GM18502 (cell line): Measurements from ENCODE around the gene GCK.
"Not testable (repeated sequence)": the region's sequence is repeated elsewhere in the genome, so short reads cannot be mapped to it uniquely, and the experiment has no call there.

Source experiments
- ATAC-seq: cut with Tn5 transposase; IDR thresholded peaks from one replicate; pipeline ENCODE4 v1.9.1; 2021; ENCODE audit warnings: mild to moderate bottlenecking; ENCODE audit not compliant: unreplicated experiment, poor library complexity

GCK gene

DNA sequence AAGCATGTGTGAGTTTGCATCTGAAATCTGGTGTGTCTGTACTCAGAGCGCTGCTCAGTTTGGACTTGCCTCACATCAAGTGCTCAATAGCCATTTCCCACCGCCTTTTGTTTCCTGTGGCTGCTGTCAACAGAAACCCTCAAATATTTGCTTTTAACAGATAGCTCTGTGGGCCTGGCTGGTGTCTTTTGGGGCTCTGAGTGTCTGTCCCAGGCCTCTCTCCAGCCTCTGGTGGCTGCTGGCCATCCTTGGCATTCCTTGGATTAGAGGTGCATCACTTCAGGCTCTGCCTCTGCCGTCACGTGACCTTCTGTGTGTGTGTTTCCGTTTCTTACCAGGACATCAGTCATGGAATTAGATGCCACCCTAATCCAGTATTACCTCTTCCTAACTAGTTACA is 20.9 kb upstream of the GCK start:
- no peak for ATAC-seq

DNA sequence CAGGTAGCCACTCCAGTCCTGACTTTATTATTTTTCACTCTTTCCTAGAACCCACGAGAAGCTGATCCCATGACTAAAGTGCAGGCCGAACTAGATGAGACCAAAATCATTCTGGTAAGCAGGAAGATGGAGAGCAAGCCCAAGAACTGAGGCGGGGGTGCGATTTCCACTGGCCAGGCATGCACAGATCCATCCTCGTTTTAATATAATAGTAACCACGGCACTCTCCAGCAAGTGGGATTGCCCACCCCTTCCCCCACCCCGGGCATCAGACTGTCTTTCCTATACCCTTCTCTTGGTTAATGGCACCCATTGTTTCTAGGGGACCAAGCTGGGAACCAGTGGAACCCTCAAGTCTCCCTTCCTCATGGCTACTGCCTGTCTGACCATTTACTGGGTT is 18.8 kb upstream of the GCK start:
- ATAC-seq = no peak

DNA sequence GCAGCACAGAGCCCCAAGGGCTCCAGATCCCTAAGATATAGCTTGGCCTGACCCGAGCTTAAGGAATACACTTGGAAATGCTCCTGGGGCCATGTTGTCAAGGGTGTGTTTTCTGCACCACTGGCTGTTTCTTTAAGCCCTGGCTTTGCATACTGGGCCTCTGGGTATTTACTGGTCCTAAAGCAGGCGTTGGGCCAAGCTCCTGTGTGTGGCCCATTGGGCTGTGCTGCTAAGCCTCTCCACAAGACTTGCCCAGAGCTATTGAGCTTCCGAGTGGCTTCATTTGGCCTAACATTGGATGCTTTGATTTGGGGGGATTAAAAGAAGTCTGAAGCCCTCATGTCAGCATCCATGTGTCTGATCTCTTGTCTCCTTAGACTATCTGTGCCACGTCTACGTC is 16.8 kb upstream of the GCK start:
- ATAC-seq = no peak

DNA sequence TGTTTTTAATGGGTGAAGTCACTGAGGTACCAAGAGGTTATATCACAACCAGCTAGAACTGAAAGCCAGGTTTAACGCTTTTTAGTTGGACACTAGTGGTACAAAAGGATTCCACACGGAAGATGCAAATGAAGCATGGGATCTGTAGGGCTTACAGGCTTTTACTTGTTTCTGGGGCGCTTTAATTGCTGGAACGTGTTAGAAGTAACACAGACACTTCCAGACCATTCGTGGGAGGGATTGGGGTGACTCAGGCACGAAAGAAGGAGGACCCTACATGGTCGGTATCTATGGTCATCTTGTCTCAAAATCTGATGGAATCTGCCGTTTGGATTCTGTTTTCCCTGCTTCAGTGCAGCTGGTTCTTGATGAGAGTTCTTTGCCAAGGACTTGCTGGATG is 12.6 kb upstream of the GCK start:
- ATAC-seq = no peak

DNA sequence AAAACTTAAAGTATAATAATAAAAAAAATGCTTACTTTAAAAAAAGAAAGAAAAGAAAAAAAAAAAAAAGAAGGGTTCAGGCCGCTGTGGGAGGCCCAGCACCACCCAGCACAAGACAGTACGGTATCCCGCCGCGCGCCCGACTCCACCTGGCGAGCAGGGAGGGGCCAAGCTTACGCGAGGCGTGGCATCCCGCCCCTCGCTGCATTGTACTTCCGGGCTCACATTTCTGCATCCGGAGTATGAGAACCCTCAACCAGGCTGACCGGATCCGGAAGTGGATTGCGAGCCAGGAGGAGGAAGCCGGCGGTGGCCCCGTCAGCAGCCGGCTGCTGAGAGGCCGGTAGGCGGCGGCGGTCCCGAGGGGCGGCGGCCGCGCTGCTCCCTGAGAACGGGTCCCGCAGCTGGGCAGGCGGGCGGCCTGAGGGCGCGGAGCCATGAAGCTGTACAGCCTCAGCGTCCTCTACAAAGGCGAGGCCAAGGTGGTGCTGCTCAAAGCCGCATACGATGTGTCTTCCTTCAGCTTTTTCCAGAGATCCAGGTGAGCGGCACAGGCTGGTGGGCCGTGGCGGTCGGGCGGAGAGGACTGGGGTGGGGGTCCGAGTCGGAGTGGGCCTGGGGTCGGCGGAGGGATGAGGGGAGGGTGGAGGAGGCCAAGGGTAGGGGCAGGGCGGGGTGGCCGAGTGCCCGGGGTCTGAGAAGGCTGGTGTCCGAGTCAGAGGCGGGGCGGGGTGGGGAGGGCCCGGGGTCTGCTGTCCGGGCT is 11.6 kb upstream of the GCK start, which contains the start of gene YKT6:
Gene YKT6, plus strand, starts transcription at position 280 of the 763 bp plus-strand sequence. Its CDS starts 158 bp downstream, at position 438.
- peak; percentile 99 for ATAC-seq

DNA sequence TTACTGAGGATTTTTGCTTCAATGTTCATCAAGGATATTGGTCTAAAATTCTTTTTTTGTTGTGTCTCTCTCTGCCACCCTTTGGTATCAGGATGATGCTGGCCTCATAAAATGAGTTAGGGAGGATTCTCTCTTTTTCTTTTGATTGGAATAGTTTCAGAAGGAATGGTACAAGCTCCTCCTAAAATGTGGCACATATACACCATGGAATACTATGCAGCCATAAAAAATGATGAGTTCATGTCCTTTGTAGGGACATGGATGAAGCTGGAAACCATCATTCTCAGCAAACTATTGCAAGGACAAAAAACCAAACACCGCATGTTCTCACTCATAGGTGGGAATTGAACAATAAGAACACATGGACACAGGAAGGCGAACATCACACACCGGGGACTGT is 10.9 kb upstream of the GCK start:
- not testable (repeated sequence) for ATAC-seq

DNA sequence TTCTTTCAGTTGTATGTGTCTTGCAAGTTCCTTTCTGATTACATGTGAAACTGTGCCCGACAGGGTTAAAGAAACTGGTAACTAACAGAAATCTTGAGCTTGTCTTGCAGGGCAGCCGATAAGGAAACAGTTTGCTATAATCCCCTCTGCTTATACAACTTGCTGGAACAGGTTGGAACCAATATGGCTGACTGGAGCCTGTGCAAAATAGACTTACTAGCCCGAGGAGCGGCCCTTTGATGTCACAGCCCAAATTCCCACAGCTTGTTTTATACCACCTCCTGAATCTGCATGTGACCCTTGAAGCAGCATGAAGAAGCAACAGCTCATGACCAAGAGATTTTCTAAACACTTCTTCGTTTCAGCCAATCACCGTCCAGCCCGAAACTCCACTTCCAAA is 8.2 kb upstream of the GCK start:
- no peak for ATAC-seq

DNA sequence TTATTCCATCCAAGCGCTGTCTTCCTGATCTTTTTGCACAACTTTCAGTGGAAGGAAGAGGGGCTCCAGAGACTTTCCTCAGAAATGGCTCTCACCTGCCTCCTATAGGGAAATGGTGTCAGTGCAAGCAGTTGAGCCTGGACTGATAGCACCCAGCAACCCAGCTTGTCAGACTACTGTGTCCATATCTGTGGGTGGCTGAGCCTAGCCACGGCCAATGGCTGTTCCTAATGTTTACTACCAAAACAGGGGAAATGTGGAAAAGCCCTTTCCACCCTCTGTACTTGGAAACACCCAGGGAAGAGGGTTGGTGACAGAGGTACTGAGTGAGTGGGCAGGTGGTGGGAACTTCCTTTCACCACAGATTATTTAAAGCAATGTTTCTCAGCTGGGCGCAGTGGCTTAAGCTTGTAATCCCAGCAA is 7.2 kb upstream of the GCK start:
- ATAC-seq = no peak

DNA sequence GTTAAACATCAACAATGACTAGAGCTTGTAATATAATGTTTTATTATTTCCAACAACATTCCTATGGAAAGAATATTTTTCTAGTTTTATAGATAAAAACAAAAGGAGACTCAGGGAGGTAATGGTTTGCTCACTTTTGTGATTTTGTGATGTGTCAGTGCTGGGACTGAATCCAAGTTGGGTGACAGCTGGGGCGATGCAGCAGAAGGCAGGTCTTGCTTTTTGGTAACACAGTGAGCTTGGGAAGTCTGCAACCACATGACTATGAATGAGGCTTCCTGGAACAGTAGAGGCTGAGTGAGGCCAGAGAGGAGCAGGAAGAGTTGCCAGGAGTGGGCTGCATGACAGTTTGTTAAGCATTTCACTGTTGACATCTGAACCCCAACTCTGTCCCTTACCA is 6.7 kb upstream of the GCK start:
- no peak for ATAC-seq

DNA sequence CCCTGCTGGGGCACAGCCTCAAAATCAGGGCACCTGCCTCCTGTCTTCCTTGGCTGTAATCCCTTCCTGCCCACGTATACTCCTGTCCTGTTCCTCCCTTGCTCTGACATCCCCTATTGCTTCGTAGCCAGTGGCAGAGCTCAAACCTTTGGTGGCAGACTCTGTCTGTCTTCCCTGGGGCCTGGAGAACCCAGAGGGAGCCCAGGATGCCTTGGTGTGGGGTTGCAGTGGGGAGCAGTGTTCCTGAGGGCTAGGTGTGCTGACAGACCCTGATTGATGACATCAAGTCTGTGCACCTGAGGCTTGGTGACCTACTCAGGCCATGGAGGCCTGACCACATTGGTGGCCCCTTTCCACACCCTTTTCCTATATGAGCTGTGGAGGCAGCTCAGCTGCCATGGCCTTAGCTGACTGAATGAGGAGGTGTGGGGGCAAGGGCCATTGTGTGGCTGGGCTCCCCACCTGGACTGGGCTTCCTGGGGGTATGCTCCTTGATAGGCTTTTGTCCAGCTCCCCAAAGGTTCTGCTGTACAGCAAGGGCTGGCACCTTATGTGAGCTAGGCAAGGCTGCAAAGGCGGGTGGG is 5.4 kb upstream of the GCK start:
- ATAC-seq = no peak

DNA sequence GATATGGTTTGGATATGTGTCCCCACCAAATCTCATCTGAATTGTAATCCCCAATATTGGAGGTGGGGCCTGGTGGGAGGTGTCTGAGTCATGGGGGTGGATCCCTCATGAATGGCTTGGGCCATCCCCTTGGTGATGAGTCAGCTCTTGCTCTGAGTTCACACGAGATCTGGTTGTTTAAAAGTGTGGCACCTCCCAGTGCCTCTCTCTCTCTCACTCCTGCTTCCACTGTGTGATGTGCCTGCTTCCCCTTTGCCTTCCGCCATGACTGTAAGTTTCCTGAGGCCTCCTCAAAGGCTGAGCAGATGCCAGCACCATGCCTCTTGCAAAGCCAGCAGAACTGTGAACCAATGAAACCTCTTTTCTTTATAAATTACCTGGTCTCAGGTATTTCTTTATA is 4.8 kb upstream of the GCK start:
- ATAC-seq = no peak

DNA sequence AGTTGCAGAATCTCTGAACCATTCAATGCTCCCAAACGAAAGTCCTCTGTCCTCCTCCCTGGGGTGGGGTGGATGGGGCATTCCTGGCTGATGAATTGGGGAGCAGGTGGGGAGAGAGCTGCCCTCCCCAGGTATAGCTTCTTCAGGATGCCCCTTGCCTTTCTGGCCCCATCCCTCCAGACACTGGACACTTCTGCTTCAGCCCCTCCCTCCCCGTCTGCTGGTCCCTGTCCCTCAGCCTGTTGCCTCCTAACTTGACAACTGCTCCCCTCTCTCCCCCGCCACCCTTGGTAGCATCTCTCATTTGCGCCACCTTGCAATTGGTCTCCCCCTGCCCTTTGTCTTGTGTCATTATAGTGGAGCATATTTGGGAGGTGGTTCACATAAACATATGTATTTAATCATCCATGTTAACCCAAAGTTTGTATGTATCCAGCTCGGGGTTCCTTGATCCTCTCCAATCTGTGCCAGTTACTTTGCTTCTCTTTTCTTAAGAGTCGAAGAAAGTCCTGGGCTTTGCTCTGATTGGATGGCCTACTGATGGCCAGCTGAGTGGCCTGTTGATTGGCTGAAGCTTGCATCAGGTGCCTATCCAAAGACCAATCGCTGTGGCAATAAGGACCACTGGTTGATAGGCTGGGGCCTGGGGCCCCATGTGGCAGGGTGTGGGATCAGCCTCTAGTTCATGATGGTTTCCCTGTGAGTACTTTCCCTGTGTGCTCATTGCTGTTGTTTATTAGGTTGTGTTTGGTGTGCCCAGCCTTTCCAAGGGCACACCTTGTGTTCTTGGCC is 4.0 kb upstream of the GCK start:
- ATAC-seq = no peak

DNA sequence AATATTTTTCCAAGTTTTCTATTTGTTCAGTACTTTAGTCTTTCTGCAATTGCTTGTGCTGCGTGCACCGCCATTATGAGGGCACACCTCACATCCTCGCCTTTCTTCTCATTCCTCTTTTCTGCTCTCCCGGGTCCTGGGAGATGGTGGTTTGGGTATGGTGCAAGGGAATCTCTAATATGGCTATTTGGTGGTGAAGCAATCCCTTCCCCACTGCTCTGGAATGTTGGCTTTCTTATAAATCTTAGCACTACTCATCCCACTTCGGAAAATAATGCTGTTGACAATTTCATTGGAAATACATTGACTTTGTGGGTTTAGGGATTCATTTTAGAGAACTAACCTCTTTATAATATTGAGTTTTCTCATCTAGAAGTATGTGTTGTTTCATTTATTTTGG is 1.9 kb upstream of the GCK start:
- ATAC-seq = no peak

DNA sequence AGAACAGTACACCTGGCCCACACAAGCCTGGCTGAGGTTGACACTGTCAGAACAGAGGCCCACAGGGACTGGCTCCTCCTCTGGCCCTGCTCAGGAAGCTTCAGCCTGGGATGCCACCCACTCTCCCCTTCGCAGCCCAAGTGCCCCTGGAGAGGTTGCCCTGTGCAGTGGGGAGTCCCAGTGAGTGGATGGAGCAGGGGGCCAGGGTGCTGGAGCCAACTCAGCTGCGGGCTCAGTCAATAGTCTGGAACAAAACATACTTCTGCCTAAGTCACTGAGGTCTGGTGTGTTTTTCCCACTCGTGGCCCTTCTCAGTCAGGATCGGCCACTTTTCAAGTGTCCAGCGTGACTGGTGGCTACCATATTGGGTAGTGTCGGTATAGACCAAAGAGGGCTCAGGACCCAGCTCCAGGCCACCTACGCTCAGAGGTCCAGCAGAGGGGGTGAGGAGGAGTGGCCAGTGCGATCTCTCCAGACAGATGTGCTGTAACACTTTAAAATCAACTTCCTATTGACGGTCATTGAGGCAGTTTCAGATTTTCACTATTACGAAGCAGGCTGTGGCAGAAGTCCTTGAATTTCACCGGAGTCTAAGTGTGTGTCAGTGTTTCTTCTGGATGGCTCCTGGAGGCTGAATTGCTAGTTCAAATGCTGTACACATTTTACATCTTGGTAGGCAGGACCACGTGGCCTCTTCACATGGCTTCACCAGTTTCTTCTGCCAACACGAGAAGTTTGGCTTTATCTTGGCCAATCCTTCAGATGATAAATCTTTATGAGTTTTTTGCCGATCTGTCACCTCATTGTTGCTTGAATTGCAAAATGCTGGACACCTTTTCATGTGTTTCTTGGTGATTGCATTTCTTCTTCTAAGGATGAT is 994 bp upstream of the GCK start:
- no peak for ATAC-seq

DNA sequence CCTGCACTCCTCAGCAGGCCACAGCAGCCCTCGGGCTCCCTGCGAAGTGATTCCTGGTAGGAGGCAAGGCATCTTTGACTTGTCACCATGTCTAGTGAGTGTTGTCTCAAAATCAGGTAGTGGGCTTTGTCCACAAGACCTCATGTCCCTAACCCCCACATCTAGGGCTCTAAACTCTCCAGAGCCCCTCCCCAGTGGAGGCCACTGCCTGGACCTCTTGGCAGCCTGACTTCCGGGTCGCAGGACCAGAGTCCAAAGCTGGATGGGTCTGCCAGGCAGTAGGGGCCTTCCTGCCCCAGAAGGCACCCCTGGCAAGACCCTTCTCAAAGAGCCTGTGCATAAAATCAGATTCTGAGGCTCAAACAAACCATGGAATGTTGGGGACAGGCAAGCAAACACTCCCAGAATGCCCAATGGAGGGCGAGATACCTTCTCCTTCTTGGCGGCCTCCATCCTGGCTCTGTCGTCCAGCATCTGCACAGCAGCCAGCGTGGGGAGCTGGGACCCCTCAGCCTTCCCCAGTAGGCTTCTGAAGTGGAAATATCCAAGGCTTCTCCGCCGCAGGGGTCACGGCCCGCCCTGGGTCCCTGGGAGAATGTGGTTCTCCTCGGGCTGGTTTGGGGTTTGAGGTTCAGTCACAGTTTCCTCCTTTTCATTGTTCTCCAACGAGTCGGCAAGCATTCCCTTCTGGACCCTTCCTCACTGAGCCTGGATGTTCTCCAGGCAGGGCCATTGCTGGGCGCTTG is 586 bp downstream of the GCK start:
- no peak for ATAC-seq

DNA sequence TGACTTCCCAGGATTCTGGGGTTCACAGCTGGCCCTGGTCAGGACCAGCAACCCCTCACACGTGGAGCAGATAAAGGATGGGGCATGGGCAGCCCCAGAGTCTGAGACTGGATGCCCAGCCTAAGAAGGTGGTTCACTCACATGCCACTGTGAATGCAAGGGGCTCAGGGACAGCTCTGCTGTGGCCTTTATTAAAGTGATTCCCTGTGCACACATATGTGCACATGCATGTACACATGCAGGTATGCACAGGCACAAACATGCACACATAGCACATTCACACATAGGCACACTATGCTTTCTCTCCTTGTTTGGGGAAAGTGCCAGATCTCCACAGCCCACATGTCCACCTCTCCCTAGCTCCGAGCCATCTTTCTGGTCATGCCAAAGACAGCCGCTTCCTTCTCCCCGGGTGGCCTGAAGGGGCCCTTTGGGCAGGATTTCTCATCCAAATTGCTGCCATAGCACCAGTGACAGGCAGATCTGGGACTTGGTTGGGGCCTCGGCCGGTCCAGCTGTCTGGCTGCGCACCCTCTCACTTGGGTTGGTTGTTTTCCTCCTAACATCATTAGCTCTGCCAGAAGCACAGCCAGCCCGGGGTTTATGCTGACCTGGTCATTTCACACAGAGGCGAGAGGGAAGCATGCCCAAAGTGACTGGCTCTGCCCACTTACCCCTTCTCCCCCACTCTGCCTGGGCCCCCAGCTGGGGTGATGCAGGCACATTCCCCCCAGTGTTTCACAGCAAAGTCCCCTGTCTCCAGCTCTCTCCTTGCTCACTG is 1.4 kb downstream of the GCK start:
- ATAC-seq = no peak

DNA sequence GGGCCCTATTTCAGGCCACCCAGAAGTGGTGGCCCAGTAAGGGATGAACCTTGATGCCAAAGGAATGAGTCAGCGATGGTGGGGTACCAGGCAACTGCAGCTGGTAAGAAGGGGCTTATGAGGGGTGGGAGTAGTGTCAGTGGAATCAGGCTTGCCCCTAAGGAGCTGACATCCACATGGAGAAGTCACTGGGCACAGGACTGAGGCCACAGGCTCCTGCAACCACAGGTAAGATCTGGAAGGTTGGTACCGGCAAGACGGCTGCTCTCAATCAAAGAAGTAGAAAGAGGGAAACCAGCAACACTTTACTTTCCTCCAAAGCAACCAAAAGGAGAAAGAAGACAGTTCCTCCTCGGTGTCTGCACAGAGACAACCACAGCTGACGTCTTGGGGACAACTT is 2.5 kb downstream of the GCK start:
- no peak for ATAC-seq

DNA sequence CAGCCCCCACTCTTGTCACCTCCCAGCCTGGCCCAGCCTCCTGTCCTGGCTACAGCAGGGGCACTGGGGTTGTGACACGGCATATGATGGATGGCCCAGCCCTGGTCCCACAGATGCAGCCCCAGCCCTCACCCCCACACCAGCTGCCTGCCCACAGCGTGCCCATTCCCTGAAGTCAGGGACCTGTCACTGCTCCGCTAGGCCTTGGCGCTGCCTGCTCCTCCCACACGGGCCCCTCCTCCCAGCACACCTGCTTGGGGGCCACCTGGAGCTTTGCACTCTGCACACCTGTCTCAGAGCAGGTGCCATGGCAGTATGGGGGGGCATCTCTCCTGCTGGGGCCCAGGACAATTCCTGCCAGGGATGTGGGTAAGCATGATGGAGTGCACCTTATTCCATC is 3.5 kb downstream of the GCK start:
- no peak for ATAC-seq

DNA sequence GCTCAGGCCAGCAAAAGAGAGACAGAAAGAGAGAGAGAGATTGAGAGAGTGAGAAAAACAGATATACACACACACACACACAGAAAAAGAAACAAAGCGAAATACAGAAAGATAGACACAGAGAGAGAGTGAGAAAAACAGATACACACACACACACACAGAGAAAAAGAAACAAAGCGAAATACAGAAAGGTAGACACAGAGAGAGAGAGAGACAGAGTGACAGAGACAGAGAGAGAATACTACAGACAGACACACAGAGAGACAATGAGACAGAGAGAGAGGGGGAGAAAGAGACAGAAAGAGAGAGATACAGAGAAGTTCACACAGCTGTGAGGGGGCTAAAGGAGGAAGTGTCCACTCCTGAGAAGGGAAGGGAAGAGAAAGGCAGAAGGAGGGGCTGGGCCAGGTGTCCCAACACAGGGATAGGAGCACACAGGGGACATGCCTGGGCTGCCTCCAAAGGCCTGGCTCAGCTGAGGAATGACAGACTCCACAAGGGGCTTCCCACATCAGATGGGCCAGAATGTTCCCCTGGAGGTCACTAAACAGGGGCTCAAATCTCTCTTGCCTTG is 4.3 kb downstream of the GCK start:
- no peak for ATAC-seq
